A673 (cell line): ENCODE measurements around the gene SATB2. TPM values are rescaled to one million over a fixed set of nuclear protein-coding genes. Genes with fewer than 3 reads are reported as not detected.

Experiments
- BruUV-seq: library from RNA; stranded (reverse); fragments of 400-500 nt; replicated peaks from 2 replicates; lab custom pipeline; 2021; lab: Mats Ljungman, UMichigan
- CTCF ChIA-PET: fragments of 300-600 bp; sonication (Branson Sonifier 250); formaldehyde crosslinking; loops from one replicate; lab custom pipeline; 2022; ENCODE audit warnings: antibody characterized with exemption; lab: Charles Lee
- POLR2A ChIA-PET: fragments of 300-600 bp; sonication (Branson Sonifier 250); formaldehyde crosslinking; loops from one replicate; lab custom pipeline; 2022; ENCODE audit warnings: antibody characterized with exemption; ENCODE audit not compliant: low non-redundant PET; lab: Charles Lee
- DNase-seq: peaks from one replicate; pipeline ENCODE4 v3.0.0-alpha.2; 2015; ENCODE audit warnings: low spot score
- H3K27ac ChIP-seq: fragments of 200-600 bp; sonication (generic); 2 replicates; pipeline ENCODE4 v1.5.1; 2016; ENCODE audit warnings: mixed run types, low read depth, mild to moderate bottlenecking, mixed read lengths, antibody characterized with exemption, low read length; ENCODE audit not compliant: poor library complexity, severe bottlenecking
- H3K27me3 ChIP-seq: fragments of 200-600 bp; sonication (generic); replicated peaks from 2 replicates; pipeline ENCODE4 v1.6.1; 2017; ENCODE audit warnings: mixed run types, low read depth, mild to moderate bottlenecking, mixed read lengths, antibody characterized with exemption, low read length; ENCODE audit not compliant: insufficient read depth, poor library complexity
- H3K36me3 ChIP-seq: fragments of 200-600 bp; sonication (generic); 2 replicates; pipeline ENCODE4 v1.6.1; 2016; ENCODE audit warnings: mixed run types, mild to moderate bottlenecking, mixed read lengths, antibody characterized with exemption, low read length; ENCODE audit not compliant: insufficient read depth, poor library complexity, severe bottlenecking
- H3K4me1 ChIP-seq: fragments of 200-600 bp; sonication (generic); 2 replicates; pipeline ENCODE4 v1.6.1; 2017; ENCODE audit warnings: mixed run types, mild to moderate bottlenecking, mixed read lengths, antibody characterized with exemption, low read length; ENCODE audit not compliant: insufficient read depth, poor library complexity, severe bottlenecking
- H3K4me3 ChIP-seq: fragments of 200-600 bp; sonication (generic); 2 replicates; pipeline ENCODE4 v1.5.1; 2016; ENCODE audit warnings: low read depth, mixed run types, mild to moderate bottlenecking, mixed read lengths, low read length; ENCODE audit not compliant: poor library complexity, severe bottlenecking
- H3K9me3 ChIP-seq: fragments of 200-600 bp; sonication (generic); 2 replicates; pipeline ENCODE4 v1.6.1; 2016; ENCODE audit warnings: mixed run types, low read depth, mild to moderate bottlenecking, mixed read lengths, antibody characterized with exemption, low read length; ENCODE audit not compliant: poor library complexity, severe bottlenecking
- CTCF ChIP-seq: fragments of 300-800, 200-600 bp; sonication (generic); conservative IDR thresholded peaks from 2 replicates; pipeline ENCODE4 v1.5.1; 2017; ENCODE audit warnings: low read depth, mild to moderate bottlenecking, antibody characterized with exemption, low read length, moderate library complexity, mixed read lengths
- EZH2 ChIP-seq: fragments of 200-600 bp; sonication (generic); IDR thresholded peaks from 2 replicates; pipeline ENCODE4 v1.6.1; 2017; ENCODE audit warnings: borderline replicate concordance, low read depth, mild to moderate bottlenecking, mixed read lengths, antibody characterized with exemption, low read length; ENCODE audit not compliant: poor library complexity, severe bottlenecking
- intact Hi-C: fragments of 100-400 bp; cut with micrococcal nuclease; formaldehyde crosslinking; loops from one replicate; pipeline ENCODE4 v1.10.0; 2022; ENCODE audit not compliant: unreplicated experiment
- total RNA-seq: library from RNA; stranded (reverse); gene quantifications from 2 replicates; pipeline ENCODE4 v1.2.3, GENCODE V29; 2021

SATB2 gene
- total RNA-seq, 1 experiment from 2014 or later: 23.2 TPM

- Histone ChIP-seq H3K4me3 (no peak overlapping the region), H3K27ac (no peak overlapping the region), H3K27me3 (no peaks in the 10 kb centered on the region), H3K36me3 (no peaks in the 10 kb centered on the region), H3K4me1 (peaks cover 10% of the 10 kb centered on the region), H3K9me3 (no peaks in the 10 kb centered on the region)
- no peak for DNase-seq
- CTCF ChIA-PET: no interaction called here
- BruUV-seq: no TSS peak
- TF ChIP-seq EZH2 (no peak), CTCF (no peak)
- POLR2A ChIA-PET: no interaction called here
- intact Hi-C loops: no loop called here
These were observed 47.8 kb downstream of the SATB2 start for GRCh38 chr2:199409759-199410529.

- Histone ChIP-seq H3K4me1 (peaks cover 11% of the 10 kb centered on the region), H3K4me3 (no peak overlapping the region), H3K36me3 (no peaks in the 10 kb centered on the region), H3K9me3 (no peaks in the 10 kb centered on the region), H3K27ac (no peak overlapping the region), H3K27me3 (no peaks in the 10 kb centered on the region)
- intact Hi-C loops: no loop called here
- CTCF ChIA-PET: no interaction called here
- no TSS peak for BruUV-seq
- TF ChIP-seq EZH2 (no peak), CTCF (no peak)
- no peak for DNase-seq
- POLR2A ChIA-PET: no interaction called here
These were observed 50.3 kb downstream of the SATB2 start for GRCh38 chr2:199407421-199407820.

- DNase-seq: peak; percentile 54
- CTCF ChIA-PET: no interaction called here
These were observed 52.5 kb downstream of the SATB2 start for GRCh38 chr2:199405241-199405640.

More at GRCh38 chr2:199405241-199405640, 52.5 kb downstream of the SATB2 start:
- H3K4me1 ChIP-seq: peaks cover 11% of the 10 kb centered on the region
- no TSS peak for BruUV-seq
- H3K4me3 ChIP-seq: no peak overlapping the region
- H3K36me3 ChIP-seq: no peaks in the 10 kb centered on the region
- H3K9me3 ChIP-seq: no peaks in the 10 kb centered on the region
- POLR2A ChIA-PET: no interaction called here
- TF ChIP-seq CTCF (peak; percentile 58; the same call in 1 of the 2 replicates), EZH2 (no peak)
- intact Hi-C loops: no loop called here
- H3K27me3 ChIP-seq: no peaks in the 10 kb centered on the region
- no peak overlapping the region for H3K27ac ChIP-seq
